Left lung (tissue), 10 donors: Measurements from ENCODE around the gene NAXD. TPM values are rescaled to one million over a fixed set of nuclear protein-coding genes. Genes with fewer than 3 reads are reported as not detected.
"Not testable (repeated sequence)": the region's sequence is repeated elsewhere in the genome, so short reads cannot be mapped to it uniquely, and the experiment has no call there.

Experiments
- ATAC-seq: fragments of 200-7000 bp; cut with Tn5 transposase; one replicate; pipeline ENCODE4 v1.9.1; 2020; ENCODE audit warnings: moderate library complexity
- DNase-seq, 4 donors: peaks; one replicate each; pipeline ENCODE4 v3.0.0-alpha.2; 2013 to 2020
- H3K27ac ChIP-seq, 2 donors: fragments of 200-600 bp; sonication (generic) in 1 of 2; one replicate each; pipeline versions ENCODE4 v1.5.0 to v1.8.0; 2020 to 2021
- H3K27me3 ChIP-seq, 2 donors: fragments of 200-600 bp; sonication (generic) in 1 of 2; one replicate each; pipeline versions ENCODE4 v1.5.0 to v1.8.0; 2020 to 2021
- H3K36me3 ChIP-seq, 2 donors: fragments of 200-600 bp; sonication (generic) in 1 of 2; one replicate each; pipeline versions ENCODE4 v1.5.0 to v1.8.0; 2020 to 2021
- H3K4me1 ChIP-seq, 2 donors: fragments of 200-600 bp; one replicate each; pipeline ENCODE4 v1.8.0; 2021
- H3K4me3 ChIP-seq, 2 donors: fragments of 200-600 bp; sonication (generic) in 1 of 2; one replicate each; pipeline versions ENCODE4 v1.5.0 to v1.8.0; 2020 to 2021; ENCODE audit warnings: mild to moderate bottlenecking in 1 of 2
- H3K9me3 ChIP-seq, 2 donors: fragments of 200-600 bp; sonication (generic) in 1 of 2; one replicate each; pipeline versions ENCODE4 v1.5.0 to v1.8.0; 2020 to 2021
- CTCF ChIP-seq, 2 donors: fragments of 200-600 bp; sonication (generic) in 1 of 2; IDR thresholded peaks; one replicate each; pipeline versions ENCODE4 v1.5.0 to v1.8.0; 2021; ENCODE audit warnings: antibody characterized with exemption in 2 of 2
- intact Hi-C, 2 donors: fragments of 100-400 bp; cut with DNase I; formaldehyde crosslinking; loops; one replicate each; pipeline versions ENCODE4 v1.11.2 to v1.14.2; 2022
- polyA plus RNA-seq, 6 donors: library from polyadenylated mRNA; unstranded; fragments of 120-200 nt; gene quantifications; one replicate each; pipeline ENCODE4 v1.2.1, GENCODE V29; 2013; ENCODE audit not compliant: insufficient read length in 6 of 6
- total RNA-seq, 2 donors: library from RNA; stranded (reverse); fragmentation: NEBNext Ultra II Directional; extraction: Animal tissue kit (Norgen Biotek cat#: 25700); gene quantifications; one replicate each; pipeline ENCODE4 v1.2.1, GENCODE V29; 2021
- donor health status: DM: no; HTN: yes; CAD: no.
- donor health status: DM: no; HTN: no; CAD: no.

NAXD gene
- total and polyA plus RNA-seq, 8 donors = 25.3 to 41.1 (median 37.7) TPM

- peaks cover 0 to 40% of the 10 kb centered on the region in 2 donors for H3K4me1 ChIP-seq
- peaks cover 0 to 93% of the 10 kb centered on the region in 2 donors for H3K36me3 ChIP-seq
- no peak for TF ChIP-seq CTCF (IDR thresholded peaks at IDR 0.05)
- ATAC-seq = peak; percentile 25
- H3K27me3 ChIP-seq = no peaks in the 10 kb centered on the region
- intact Hi-C loops = no loop called here
- peak overlapping the region in 1 of 2 donors; percentile 90 for H3K27ac ChIP-seq
- H3K9me3 ChIP-seq = no peaks in the 10 kb centered on the region
- DNase-seq = no peak
- no peak overlapping the region for H3K4me3 ChIP-seq
Measured at GRCh38 chr13:110666255-110666533, 50.8 kb downstream of the NAXD start.

DNA sequence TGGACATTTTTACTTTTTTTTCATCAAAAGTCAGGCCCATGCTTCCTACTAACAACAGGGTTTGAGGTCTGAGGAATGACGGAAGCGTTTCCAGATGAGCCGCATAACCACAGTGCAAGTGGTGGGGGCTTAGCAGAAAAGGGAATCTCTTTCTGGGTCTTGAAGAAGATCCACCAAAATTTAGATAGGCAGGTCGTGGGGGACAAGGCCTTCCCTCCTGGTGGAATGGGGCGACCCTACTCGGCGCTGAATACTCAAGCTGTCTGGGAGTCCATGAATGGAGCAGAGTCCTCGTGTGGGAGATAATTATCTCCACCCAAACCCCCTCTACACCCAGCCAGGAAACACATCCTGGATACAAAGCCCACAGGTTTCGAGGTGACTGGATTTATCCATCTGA is 53.7 kb downstream of the NAXD start:
- H3K36me3 ChIP-seq = peaks cover 0 to 65% of the 10 kb centered on the region in 2 donors
- DNase-seq (no peak), ATAC-seq (no peak)
- intact Hi-C loops = no loop called here
- H3K9me3 ChIP-seq = no peaks in the 10 kb centered on the region
- H3K27ac ChIP-seq = no peak overlapping the region
- no peak overlapping the region for H3K4me3 ChIP-seq
- peaks cover 0 to 32% of the 10 kb centered on the region in 2 donors for H3K4me1 ChIP-seq
- TF ChIP-seq CTCF (IDR thresholded peaks at IDR 0.05) = no peak
- H3K27me3 ChIP-seq = no peaks in the 10 kb centered on the region

GRCh38 chr13:110669814-110670213 is 54.5 kb downstream of the NAXD start:
- DNase-seq = peak in 1 of 4 donors; percentile 64
- H3K9me3 ChIP-seq, ATAC-seq, H3K27ac ChIP-seq, H3K27me3 ChIP-seq, H3K4me3 ChIP-seq, intact Hi-C loops: not testable (repeated sequence)
- Histone ChIP-seq H3K4me1 (peaks cover 0 to 24% of the 10 kb centered on the region in 2 donors), H3K36me3 (peaks cover 0 to 62% of the 10 kb centered on the region in 2 donors)

GRCh38 chr13:110676595-110677587 is 61.5 kb downstream of the NAXD start:
- Histone ChIP-seq H3K4me3 (no peak overlapping the region), H3K9me3 (no peaks in the 10 kb centered on the region), H3K36me3 (peaks cover 0 to 57% of the 10 kb centered on the region in 2 donors), H3K27me3 (no peaks in the 10 kb centered on the region), H3K4me1 (peaks cover 0 to 13% of the 10 kb centered on the region in 2 donors), H3K27ac (no peak overlapping the region)
- peak; percentile 74 for ATAC-seq
- no peak for DNase-seq
- TF ChIP-seq CTCF (IDR thresholded peaks at IDR 0.05) = no peak
- intact Hi-C loops = no loop called here

DNA sequence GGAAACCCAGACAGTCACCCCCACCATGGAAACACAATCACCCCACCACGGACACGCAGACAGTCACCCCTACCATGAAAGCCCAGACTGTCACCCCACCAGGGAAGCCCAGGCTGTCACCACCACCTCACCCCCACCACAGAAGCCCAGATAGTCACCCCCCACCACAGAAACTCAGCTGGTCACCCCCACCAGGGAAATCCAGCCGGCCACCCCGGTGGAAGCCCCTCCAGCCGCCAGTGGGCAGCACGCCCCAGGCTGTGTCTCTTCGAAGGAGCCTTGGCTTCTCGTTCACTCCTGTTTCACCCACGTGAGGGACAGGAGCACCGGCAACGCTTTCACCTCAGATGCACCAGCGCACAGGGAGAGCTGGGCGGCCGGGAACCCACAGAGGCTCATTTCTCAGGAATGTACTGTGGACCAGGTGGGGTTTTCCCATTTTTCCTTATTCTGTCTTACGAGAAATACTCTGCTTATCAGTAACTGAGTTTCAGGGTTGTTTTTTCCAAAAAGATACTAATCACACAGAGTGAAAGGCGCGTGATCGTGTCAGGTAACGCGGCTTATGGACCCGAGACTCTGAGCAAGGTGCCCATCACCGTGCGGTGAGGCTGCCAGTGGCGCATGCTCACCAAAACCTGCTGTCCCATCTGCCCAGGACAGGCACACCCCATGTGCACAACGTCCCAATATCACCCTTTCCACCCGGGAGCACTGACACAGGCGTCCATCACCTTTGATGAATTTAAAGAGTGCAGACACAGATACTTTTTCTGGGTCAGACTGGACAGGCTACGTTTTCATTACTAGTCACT is 62.6 kb downstream of the NAXD start:
- H3K4me3 ChIP-seq = no peak overlapping the region
- no peaks in the 10 kb centered on the region for H3K27me3 ChIP-seq
- peaks cover 0 to 67% of the 10 kb centered on the region in 2 donors for H3K36me3 ChIP-seq
- no peak overlapping the region for H3K27ac ChIP-seq
- intact Hi-C loops = no loop called here
- H3K4me1 ChIP-seq = peaks cover 0 to 13% of the 10 kb centered on the region in 2 donors
- DNase-seq (no peak), ATAC-seq (no peak)
- no peak for TF ChIP-seq CTCF (IDR thresholded peaks at IDR 0.05)
- H3K9me3 ChIP-seq = no peaks in the 10 kb centered on the region
